ENCODE measurements around the gene UGGT2. TPM values are rescaled to one million over a fixed set of nuclear protein-coding genes. Genes with fewer than 3 reads are reported as not detected.

UGGT2 gene
- total and polyA plus RNA-seq, 2 donors (not counting 1 experiment from before 2014, with no cell fraction given), result 0.39 to 6.7 TPM

- Histone ChIP-seq H3K79me2 (ENCODE audit: control insufficient read depth, insufficient read depth, low read length) (no peaks in the 10 kb centered on the region), H3K4me2 (replicated peaks; ENCODE audit: low read depth, low read length, poor library complexity, severe bottlenecking) (no peak overlapping the region), H3K4me1 (ENCODE audit: control insufficient read depth in 2 of 2, insufficient read depth in 2 of 2, low read length in 2 of 2) (no peaks in the 10 kb centered on the region), H2AFZ (ENCODE audit: insufficient read depth, low read depth, low read length, poor library complexity, severe bottlenecking) (no peak overlapping the region), H3K9me3 (ENCODE audit: control extremely low read depth in 1 of 3, control insufficient read depth in 2 of 3, insufficient read depth in 1 of 3, low read length in 2 of 3) (peaks cover 0 to 8% (median 0%) of the 10 kb centered on the region in 3 donors), H4K20me1 (ENCODE audit: control insufficient read depth, insufficient read depth, low read length, poor library complexity, severe bottlenecking) (no peaks in the 10 kb centered on the region), H3K9ac (ENCODE audit: low read length) (no peak overlapping the region), H3K27ac (ENCODE audit: low read length in 2 of 2) (no peak overlapping the region), H3K36me3 (replicated peaks in 1 of 2; ENCODE audit: control extremely low read depth in 1 of 2, control insufficient read depth in 1 of 2, extremely low read depth in 1 of 2, insufficient read depth in 2 of 2, low read length in 1 of 2) (peaks cover 0 to 10% of the 10 kb centered on the region in 2 experiments), H3K27me3 (replicated peaks in 1 of 4; ENCODE audit: control extremely low read depth in 1 of 4, control insufficient read depth in 3 of 4, insufficient read depth in 4 of 4, low read length in 3 of 4) (no peaks in the 10 kb centered on the region), H3K4me3 (ENCODE audit: control extremely low read depth in 1 of 5, extremely low read depth in 1 of 5, insufficient read depth in 1 of 5, low read depth in 2 of 5, low read length in 4 of 5) (no peak overlapping the region)
- intact Hi-C loops (cut with micrococcal nuclease), result no loop called here
- Mint-ChIP-seq H3K27ac (no peak overlapping the region), H3K27me3 (no peaks in the 10 kb centered on the region), H3K4me3 (no peak overlapping the region), H3K9me3 (ENCODE audit: insufficient read depth) (no peaks in the 10 kb centered on the region), H3K4me1 (no peaks in the 10 kb centered on the region)
- WGBS (ENCODE audit: insufficient coverage), result 100% methylated on average over 2 of the region's 6 CpGs
- ChIA-PET CTCF (no interaction called here), POLR2A (no interaction called here)
- DNase-seq (no peak), ATAC-seq (ENCODE audit: low read depth) (no peak)
- no peak for TF ChIP-seq EZH2 (IDR thresholded peaks at IDR 0.05; ENCODE audit: borderline replicate concordance, insufficient read depth, low read depth, low read length, poor library complexity, severe bottlenecking)
- TF ChIP-seq CTCF (IDR thresholded peaks at IDR 0.05), result no peak
Measured at GRCh38 chr13:95781016-95781415, 272.2 kb downstream of the UGGT2 start.

- no peaks in the 10 kb centered on the region for H3K79me2 ChIP-seq (ENCODE audit: control insufficient read depth, insufficient read depth, low read length)
- H3K9ac ChIP-seq (ENCODE audit: low read length), result no peak overlapping the region
- no peak overlapping the region for H3K4me3 ChIP-seq (ENCODE audit: control extremely low read depth in 1 of 5, extremely low read depth in 1 of 5, insufficient read depth in 1 of 5, low read depth in 2 of 5, low read length in 4 of 5)
- intact Hi-C loops (cut with micrococcal nuclease), result no loop called here
- no peaks in the 10 kb centered on the region for H3K9me3 Mint-ChIP-seq (ENCODE audit: insufficient read depth)
- POLR2A ChIA-PET, result no interaction called here
- H3K4me3 Mint-ChIP-seq, result no peak overlapping the region
- DNase-seq (no peak), ATAC-seq (ENCODE audit: low read depth) (no peak)
- peaks cover 0 to 9% of the 10 kb centered on the region in 2 experiments for H3K36me3 ChIP-seq (replicated peaks in 1 of 2; ENCODE audit: control extremely low read depth in 1 of 2, control insufficient read depth in 1 of 2, extremely low read depth in 1 of 2, insufficient read depth in 2 of 2, low read length in 1 of 2)
- no peak overlapping the region for H3K4me2 ChIP-seq (replicated peaks; ENCODE audit: low read depth, low read length, poor library complexity, severe bottlenecking)
- no peak overlapping the region for H3K27ac Mint-ChIP-seq
- no peak overlapping the region for H3K27ac ChIP-seq (ENCODE audit: low read length in 2 of 2)
- peaks cover 0 to 8% (median 0%) of the 10 kb centered on the region in 3 donors for H3K9me3 ChIP-seq (ENCODE audit: control extremely low read depth in 1 of 3, control insufficient read depth in 2 of 3, insufficient read depth in 1 of 3, low read length in 2 of 3)
- H3K4me1 Mint-ChIP-seq, result no peaks in the 10 kb centered on the region
- H2AFZ ChIP-seq (ENCODE audit: insufficient read depth, low read depth, low read length, poor library complexity, severe bottlenecking), result no peak overlapping the region
- H4K20me1 ChIP-seq (ENCODE audit: control insufficient read depth, insufficient read depth, low read length, poor library complexity, severe bottlenecking), result no peaks in the 10 kb centered on the region
- TF ChIP-seq CTCF (IDR thresholded peaks at IDR 0.05) (no peak), EZH2 (IDR thresholded peaks at IDR 0.05; ENCODE audit: borderline replicate concordance, insufficient read depth, low read depth, low read length, poor library complexity, severe bottlenecking) (no peak)
- no CpG with 5 or more reads among the region's 1 CpG for WGBS (ENCODE audit: insufficient coverage)
- CTCF ChIA-PET, result no interaction called here
- H3K27me3 ChIP-seq (replicated peaks in 1 of 4; ENCODE audit: control extremely low read depth in 1 of 4, control insufficient read depth in 3 of 4, insufficient read depth in 4 of 4, low read length in 3 of 4), result no peaks in the 10 kb centered on the region
- no peaks in the 10 kb centered on the region for H3K27me3 Mint-ChIP-seq
- H3K4me1 ChIP-seq (ENCODE audit: control insufficient read depth in 2 of 2, insufficient read depth in 2 of 2, low read length in 2 of 2), result no peaks in the 10 kb centered on the region
Measured at GRCh38 chr13:95779522-95779921, 273.7 kb downstream of the UGGT2 start.
